Sigmoid colon (tissue), 7 donors: Measurements from ENCODE around the gene ZKSCAN3. TPM values are rescaled to one million over a fixed set of nuclear protein-coding genes. Genes with fewer than 3 reads are reported as not detected.
"Not testable (repeated sequence)": the region's sequence is repeated elsewhere in the genome, so short reads cannot be mapped to it uniquely, and the experiment has no call there.

Experiments
- DNase-seq: peaks from one replicate; pipeline ENCODE4 v3.0.0-alpha.2; 2019
- H3K27ac ChIP-seq, 4 donors: fragments of 200-600 bp; sonication (generic); one replicate each; pipeline ENCODE4 v1.5.1; 2016 to 2019; ENCODE audit warnings: mild to moderate bottlenecking in 1 of 4
- H3K27me3 ChIP-seq, 3 donors: fragments of 200-600 bp; sonication (generic); one replicate each; pipeline ENCODE4 v1.5.1; 2019; ENCODE audit warnings: mild to moderate bottlenecking in 1 of 3
- H3K36me3 ChIP-seq, 4 donors: fragments of 200-600 bp; sonication (generic); one replicate each; pipeline ENCODE4 v1.5.1; 2016 to 2019
- H3K4me1 ChIP-seq, 4 donors: fragments of 200-600 bp; sonication (generic); one replicate each; pipeline ENCODE4 v1.5.1; 2017 to 2019
- H3K4me3 ChIP-seq, 4 donors: fragments of 200-600 bp; sonication (generic); one replicate each; pipeline ENCODE4 v1.5.1; 2017 to 2019; ENCODE audit warnings: mild to moderate bottlenecking in 2 of 4, moderate library complexity in 1 of 4
- H3K9me3 ChIP-seq, 4 donors: fragments of 200-600 bp in 3 of 4; sonication (generic) in 3 of 4; one replicate each; pipeline versions ENCODE4 v1.5.1 to v1.6.1; 2013 to 2019
- CTCF ChIP-seq, 4 experiments: fragments of 450-650 bp in 3 of 4; fragments of 200-600 bp in 1 of 4; IDR thresholded peaks; one replicate each; pipeline ENCODE4 v1.5.1; 2016 to 2019; ENCODE audit warnings: antibody characterized with exemption in 4 of 4, mild to moderate bottlenecking in 3 of 4, moderate library complexity in 2 of 4
- EP300 ChIP-seq, 4 donors: sonication (generic); formaldehyde crosslinking; IDR thresholded peaks; one replicate each; pipeline ENCODE4 v1.6.1; 2017; ENCODE audit warnings: antibody characterized with exemption in 4 of 4
- POLR2A ChIP-seq, 2 donors: fragments of 450-650 bp; IDR thresholded peaks; one replicate each; pipeline ENCODE4 v1.6.1; 2016; ENCODE audit warnings: antibody characterized with exemption in 2 of 2, mild to moderate bottlenecking in 2 of 2, moderate library complexity in 2 of 2
- POLR2AphosphoS5 ChIP-seq, 4 donors: sonication (generic); formaldehyde crosslinking; IDR thresholded peaks; one replicate each; pipeline ENCODE4 v1.6.1; 2017; ENCODE audit warnings: antibody characterized with exemption in 4 of 4
- WGBS, 2 donors: extraction: QIAGEN DNeasy Blood & Tissue Kit; methylation state at CpG; one replicate each; pipeline ENCODE4 v1.1.7; 2013; 5-methylcytosine and 5-hydroxymethylcytosine counted together
- intact Hi-C: fragments of 100-400 bp; cut with DNase I; formaldehyde crosslinking; loops from one replicate; pipeline ENCODE4 v1.15.1; 2023
- polyA plus RNA-seq, 3 donors: library from polyadenylated mRNA; stranded (reverse); fragments of 200-250 nt; gene quantifications; one replicate each; pipeline ENCODE4 v1.2.3, GENCODE V29; 2013
- total RNA-seq, 4 donors: library from RNA; depleted of rRNA; stranded (reverse); fragments of >200 nt; gene quantifications; one replicate each; pipeline ENCODE4 v1.1.0, GENCODE V29; 2016
- donor health status: healthy with polysubstance abuse.
- donor health status: Bipolar disorder and iron deficiency.
- donor health status: healthy.

The ZKSCAN3 gene
- total RNA-seq (1 to 10 TPM; 5.4 to 9.1 (median 5.8) TPM), polyA plus RNA-seq (1 to 10 TPM in 2 of 3 donors, under 1 TPM in 1; 0.92 to 1.8 (median 1.2) TPM)

- H3K4me3 ChIP-seq: peak within 1 kb of the TSS; percentile 64 to 78 (median 72)
- 1 to 3% methylated on average over 30 of the region's 30 CpGs for WGBS, 2 donors
- no peaks in the 10 kb centered on the region for H3K27me3 ChIP-seq
- intact Hi-C loops: loop anchor here (10.0 kb wide), 5 partner anchors 125 to 875 kb away; partner anchors contain the start of genes ZNF165, ZNF184 and ZSCAN9
- H3K27ac ChIP-seq: peak within 1 kb of the TSS; percentile 80 to 94 (median 86)
- H3K9me3 ChIP-seq: no peaks in the 10 kb centered on the region
- H3K36me3 ChIP-seq: no peaks in the 10 kb centered on the region
- H3K4me1 ChIP-seq: peaks cover 0 to 38% (median 22%) of the 10 kb centered on the region in 4 donors
- TF ChIP-seq POLR2AphosphoS5 (IDR thresholded peaks at IDR 0.05) (peak; percentile 26 to 75 (median 68)), EP300 (IDR thresholded peaks at IDR 0.05) (no peak), POLR2A (IDR thresholded peaks at IDR 0.05) (peak in 1 of 2 donors; percentile 47)
- peak; percentile 91 for DNase-seq
Measured at GRCh38 chr6:28349892-28350737, at the start of gene ZKSCAN3. TSS of gene ZKSCAN3 (plus strand) at chr6:28349947. CDS start at chr6:28359587, 9,640 bp downstream.

DNA sequence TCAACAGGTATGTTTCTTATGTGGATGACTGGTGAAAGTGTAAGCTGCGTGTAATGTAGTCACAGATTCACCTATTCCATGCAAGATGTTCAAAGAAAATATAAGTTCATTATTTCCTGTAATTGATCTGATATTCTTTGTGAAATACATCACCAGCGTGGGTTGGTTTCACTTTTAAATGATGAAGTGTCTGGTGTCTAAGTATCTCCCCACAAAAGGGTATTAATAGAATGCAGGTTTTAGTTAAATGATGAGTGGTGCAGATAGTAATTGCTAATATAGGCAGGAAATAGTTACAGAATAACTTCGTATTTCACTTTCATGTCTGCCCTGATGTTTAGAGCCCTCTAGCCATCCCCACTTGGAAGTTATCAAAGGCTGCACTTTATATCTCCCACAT, 46.2 kb upstream of the ZKSCAN3 start:
- H3K36me3 ChIP-seq: peaks cover 0 to 37% (median 6%) of the 10 kb centered on the region in 4 donors
- no peaks in the 10 kb centered on the region for H3K9me3 ChIP-seq
- TF ChIP-seq POLR2A (IDR thresholded peaks at IDR 0.05) (no peak), EP300 (IDR thresholded peaks at IDR 0.05) (no peak), POLR2AphosphoS5 (IDR thresholded peaks at IDR 0.05) (no peak), CTCF (IDR thresholded peaks at IDR 0.05) (no peak)

DNA sequence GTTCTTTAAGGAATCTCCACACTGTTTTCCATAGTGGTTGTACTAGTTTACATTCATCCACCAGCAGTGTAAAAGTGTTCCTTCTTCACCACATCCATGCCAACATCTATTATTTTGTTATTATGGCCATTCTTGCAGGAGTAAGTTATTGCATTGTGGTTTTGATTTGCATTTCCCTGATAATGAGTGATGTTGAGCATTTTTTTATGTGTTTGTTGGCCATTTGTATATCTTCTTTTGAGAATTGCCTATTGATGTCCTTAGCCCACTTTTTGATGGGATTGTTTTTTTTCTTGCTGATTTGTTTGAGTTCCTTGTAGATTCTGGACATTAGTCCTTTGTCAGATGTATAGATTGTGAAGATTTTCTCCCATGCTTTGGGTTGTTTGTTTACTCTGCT, 43.4 kb upstream of the ZKSCAN3 start:
- H3K4me1 ChIP-seq, intact Hi-C loops, DNase-seq, H3K4me3 ChIP-seq, H3K27me3 ChIP-seq, H3K27ac ChIP-seq, H3K9me3 ChIP-seq: not testable (repeated sequence)
- H3K36me3 ChIP-seq: peaks cover 0 to 13% (median 0%) of the 10 kb centered on the region in 4 donors

More for the DNA sequence above, 46.2 kb upstream of the ZKSCAN3 start:
- no peak overlapping the region for H3K27ac ChIP-seq
- intact Hi-C loops: no loop called here
- H3K4me1 ChIP-seq: no peaks in the 10 kb centered on the region
- no peak overlapping the region for H3K4me3 ChIP-seq
- WGBS, 2 donors: 75 to 86% methylated on average over 3 of the region's 3 CpGs
- DNase-seq: no peak
- no peaks in the 10 kb centered on the region for H3K27me3 ChIP-seq

DNA sequence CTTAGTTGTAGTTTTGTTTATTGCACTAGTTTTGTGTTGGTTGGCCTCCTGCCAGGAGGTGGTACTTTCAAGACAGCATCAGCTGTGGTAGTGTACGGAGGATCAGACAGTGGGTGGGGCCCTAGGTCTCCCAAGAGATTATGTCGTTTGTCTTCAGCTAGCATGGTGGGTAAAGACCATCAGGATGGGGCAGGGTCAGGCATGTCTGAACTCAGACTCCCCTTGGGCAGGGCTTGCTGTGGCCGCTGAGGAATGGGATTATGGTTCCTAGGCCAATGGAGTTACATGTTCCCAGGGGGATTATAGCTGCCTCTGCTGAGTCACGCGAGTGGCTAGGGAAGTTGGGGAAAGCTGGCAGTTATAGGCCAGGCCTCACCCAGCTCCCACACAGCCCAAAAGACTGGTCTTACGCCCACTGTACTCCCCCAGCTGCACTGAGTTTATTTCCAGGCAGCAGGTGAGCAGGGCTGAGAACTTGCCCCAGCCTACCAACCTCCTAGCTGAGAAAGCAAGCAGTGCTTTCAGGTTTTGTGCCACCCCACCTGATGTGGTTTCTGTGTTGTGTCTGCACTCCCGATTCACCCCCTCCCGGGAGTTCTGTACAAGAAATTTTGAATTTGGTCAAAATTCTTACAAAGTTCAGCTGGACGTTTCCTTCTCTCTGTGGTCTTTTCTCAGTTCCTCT, 38.5 kb upstream of the ZKSCAN3 start:
- intact Hi-C loops: no loop called here
- H3K9me3 ChIP-seq: no peaks in the 10 kb centered on the region
- H3K4me3 ChIP-seq: no peak overlapping the region
- DNase-seq: no peak
- peaks cover 0 to 6% (median 3%) of the 10 kb centered on the region in 4 donors for H3K36me3 ChIP-seq
- H3K4me1 ChIP-seq: no peaks in the 10 kb centered on the region
- H3K27ac ChIP-seq: no peak overlapping the region
- WGBS, 2 donors: 77 to 81% methylated on average over 9 of the region's 9 CpGs
- H3K27me3 ChIP-seq: no peaks in the 10 kb centered on the region
- TF ChIP-seq CTCF (IDR thresholded peaks at IDR 0.05): no peak
- TF ChIP-seq EP300 (IDR thresholded peaks at IDR 0.05): no peak
- TF ChIP-seq POLR2A (IDR thresholded peaks at IDR 0.05): no peak
- no peak for TF ChIP-seq POLR2AphosphoS5 (IDR thresholded peaks at IDR 0.05)

- no peaks in the 10 kb centered on the region for H3K27me3 ChIP-seq
- no peaks in the 10 kb centered on the region for H3K9me3 ChIP-seq
- peaks cover 0 to 6% (median 3%) of the 10 kb centered on the region in 4 donors for H3K36me3 ChIP-seq
- H3K4me1 ChIP-seq: no peaks in the 10 kb centered on the region
- TF ChIP-seq POLR2A (IDR thresholded peaks at IDR 0.05): no peak
- DNase-seq: no peak
- no peak overlapping the region for H3K4me3 ChIP-seq
- no peak overlapping the region for H3K27ac ChIP-seq
- intact Hi-C loops: no loop called here
- 92 to 95% methylated on average over 23 of the region's 23 CpGs for WGBS, 2 donors
Measured at GRCh38 chr6:28312939-28313338, 36.8 kb upstream of the ZKSCAN3 start.

DNA sequence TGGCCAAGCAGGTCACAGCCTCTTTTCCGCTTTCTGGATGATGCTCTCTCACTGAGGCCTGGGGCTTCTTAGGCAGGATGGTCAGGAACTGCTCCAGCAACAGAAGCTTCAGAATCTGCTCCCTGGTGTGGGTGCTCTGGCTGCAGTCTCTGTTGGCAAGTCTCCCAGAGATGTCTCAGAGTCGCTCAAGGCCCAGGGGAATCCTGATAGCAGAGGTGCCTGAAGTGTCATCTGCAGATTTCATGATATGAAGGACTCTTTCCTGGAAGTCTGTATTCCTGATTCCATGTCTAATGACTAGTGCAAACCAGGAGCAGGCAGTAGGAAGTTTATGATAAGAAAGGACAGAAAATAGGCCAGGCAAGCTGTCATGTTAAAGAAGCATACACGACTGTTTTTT, 34.1 kb upstream of the ZKSCAN3 start:
- no peak for DNase-seq
- TF ChIP-seq POLR2AphosphoS5 (IDR thresholded peaks at IDR 0.05): no peak
- no peak for TF ChIP-seq CTCF (IDR thresholded peaks at IDR 0.05)
- TF ChIP-seq POLR2A (IDR thresholded peaks at IDR 0.05): no peak
- TF ChIP-seq EP300 (IDR thresholded peaks at IDR 0.05): no peak
- no peaks in the 10 kb centered on the region for H3K9me3 ChIP-seq
- intact Hi-C loops: no loop called here
- H3K27me3 ChIP-seq: no peaks in the 10 kb centered on the region
- H3K4me1 ChIP-seq: no peaks in the 10 kb centered on the region
- no peak overlapping the region for H3K4me3 ChIP-seq
- 85 to 87% methylated on average over 3 of the region's 3 CpGs for WGBS, 2 donors
- H3K36me3 ChIP-seq: peaks cover 0 to 6% (median 3%) of the 10 kb centered on the region in 4 donors
- no peak overlapping the region for H3K27ac ChIP-seq

GRCh38 chr6:28317866-28318265, 31.9 kb upstream of the ZKSCAN3 start:
- H3K27ac ChIP-seq, H3K9me3 ChIP-seq, H3K4me3 ChIP-seq, H3K4me1 ChIP-seq, H3K27me3 ChIP-seq, DNase-seq, intact Hi-C loops, H3K36me3 ChIP-seq: not testable (repeated sequence)
- WGBS, 2 donors: 95 to 96% methylated on average over 8 of the region's 8 CpGs
